ENCODE measurements around the gene SLC2A2. TPM values are rescaled to one million over a fixed set of nuclear protein-coding genes. Genes with fewer than 3 reads are reported as not detected.

Gene SLC2A2
- total RNA-seq, 1 experiment from 2014 or later: 0.07 TPM

DNA sequence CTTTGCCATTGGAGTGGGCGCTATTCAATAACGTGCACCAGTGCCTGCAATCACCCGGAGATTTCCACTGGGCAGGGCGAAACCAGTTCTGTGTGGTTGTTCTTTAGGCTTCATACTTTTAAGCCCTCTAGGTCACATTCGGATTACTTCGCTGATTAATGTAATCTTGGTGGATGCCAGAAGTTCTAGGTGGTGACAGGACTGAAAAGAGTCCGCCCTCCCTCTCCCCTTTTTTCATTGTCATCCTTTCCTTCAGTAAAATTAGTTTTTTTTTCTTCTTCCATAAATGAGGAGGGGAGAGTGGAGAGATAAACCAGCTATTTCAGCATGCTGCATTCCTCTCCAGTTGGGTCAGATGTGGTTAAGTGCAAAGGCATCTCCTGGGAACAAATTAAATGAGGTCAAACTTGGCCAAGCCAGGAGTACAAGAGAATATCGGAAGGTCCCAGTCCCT is 2.3 kb upstream of the SLC2A2 start:
- DNase-seq (ENCODE audit: low spot score): peak; percentile 90

DNA sequence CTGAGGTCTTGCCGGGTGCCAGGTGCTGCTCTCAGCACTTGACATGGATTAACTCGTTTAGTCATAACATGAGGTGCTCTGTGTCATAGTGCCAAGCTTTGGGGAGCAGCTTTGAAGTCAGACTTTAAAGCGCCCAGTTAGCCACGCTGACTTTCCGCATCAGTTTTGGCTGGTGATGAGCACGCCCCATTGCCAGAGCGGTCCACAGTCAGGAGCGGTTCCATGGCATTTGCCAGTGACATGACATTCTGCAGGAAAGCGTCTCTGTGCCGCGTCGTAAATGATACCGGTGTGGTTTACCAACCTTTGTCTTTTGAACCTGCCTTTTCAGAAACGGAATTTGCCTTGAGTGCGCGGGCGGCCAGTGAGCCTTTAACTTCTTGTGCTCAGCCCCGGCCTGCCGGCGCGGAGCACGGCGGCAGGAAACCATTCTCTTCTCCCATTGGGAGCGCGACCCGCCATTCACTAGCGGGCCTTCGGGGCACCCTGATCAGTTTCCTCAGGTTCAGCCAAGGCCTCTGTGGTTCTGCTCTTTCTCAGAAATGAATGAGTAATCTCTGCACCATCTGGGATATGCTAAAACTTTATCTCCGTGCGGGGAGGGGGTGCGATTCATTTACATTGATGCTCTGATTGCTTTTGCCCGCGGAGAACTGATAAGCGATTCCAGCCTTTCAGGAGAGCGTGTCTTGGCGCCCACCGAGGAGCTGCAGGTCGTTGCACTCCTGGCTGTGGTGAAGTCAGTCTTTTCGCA is 1.7 kb upstream of the SLC2A2 start:
- peak; percentile 84 for DNase-seq (ENCODE audit: low spot score)

DNA sequence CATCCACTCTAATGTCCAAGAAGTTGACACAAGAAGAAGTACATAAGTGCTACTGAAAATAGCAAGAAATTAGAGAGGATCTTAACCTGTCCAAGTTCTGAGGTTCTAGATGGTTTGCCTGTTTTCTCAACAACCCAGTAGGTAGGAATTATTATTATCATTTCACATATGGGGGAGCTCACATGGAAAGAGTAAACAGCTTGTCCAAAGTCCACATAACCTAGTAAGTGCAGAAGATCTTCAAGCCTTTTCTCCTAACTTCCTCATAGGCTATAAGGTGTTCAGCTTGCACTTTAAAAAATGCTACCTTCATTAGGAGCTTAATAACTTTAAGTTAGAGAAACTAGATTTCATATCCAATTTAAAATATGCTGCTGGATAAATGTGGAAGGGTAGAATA is 3.0 kb downstream of the SLC2A2 start:
- DNase-seq (ENCODE audit: low spot score): no peak

- DNase-seq (ENCODE audit: low spot score): no peak
Measured at GRCh38 chr3:171021377-171021776, 5.1 kb downstream of the SLC2A2 start.

DNA sequence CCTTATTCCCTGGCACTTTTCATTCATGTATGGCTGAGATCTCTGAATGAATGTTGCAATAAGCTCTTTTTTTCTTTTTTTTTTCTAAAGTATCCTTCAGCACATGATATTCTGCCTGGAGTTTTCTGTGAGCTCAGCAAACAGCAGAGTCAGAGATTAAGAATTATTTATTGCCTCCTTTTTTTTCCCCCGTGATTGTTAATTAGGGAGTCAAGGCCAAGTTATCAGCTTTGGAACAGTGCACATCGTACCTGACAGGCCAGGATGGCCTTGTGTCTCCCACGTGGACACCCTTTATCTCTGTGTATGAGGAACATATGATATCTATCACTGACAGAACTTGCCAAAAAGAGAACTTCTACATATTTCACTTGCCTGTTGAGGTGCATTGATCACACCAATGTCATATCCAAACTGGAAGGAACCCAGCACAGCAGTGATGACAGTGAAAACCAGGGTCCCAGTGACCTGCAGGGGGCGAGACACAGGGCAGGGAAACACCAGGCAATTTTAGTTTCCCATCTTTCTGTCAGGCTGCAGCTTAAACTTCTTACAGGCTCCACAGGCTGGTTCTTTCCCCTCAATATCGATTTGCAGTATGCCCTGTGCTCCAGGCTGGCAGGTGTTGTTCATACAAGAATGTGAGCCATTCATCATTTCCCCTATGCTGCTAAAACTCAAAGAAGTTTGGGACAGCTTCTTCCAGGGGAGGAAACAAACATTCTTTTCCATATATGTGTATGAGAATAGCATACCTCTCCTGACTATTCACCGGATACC is 8.2 kb downstream of the SLC2A2 start:
- DNase-seq (ENCODE audit: low spot score): no peak

DNA sequence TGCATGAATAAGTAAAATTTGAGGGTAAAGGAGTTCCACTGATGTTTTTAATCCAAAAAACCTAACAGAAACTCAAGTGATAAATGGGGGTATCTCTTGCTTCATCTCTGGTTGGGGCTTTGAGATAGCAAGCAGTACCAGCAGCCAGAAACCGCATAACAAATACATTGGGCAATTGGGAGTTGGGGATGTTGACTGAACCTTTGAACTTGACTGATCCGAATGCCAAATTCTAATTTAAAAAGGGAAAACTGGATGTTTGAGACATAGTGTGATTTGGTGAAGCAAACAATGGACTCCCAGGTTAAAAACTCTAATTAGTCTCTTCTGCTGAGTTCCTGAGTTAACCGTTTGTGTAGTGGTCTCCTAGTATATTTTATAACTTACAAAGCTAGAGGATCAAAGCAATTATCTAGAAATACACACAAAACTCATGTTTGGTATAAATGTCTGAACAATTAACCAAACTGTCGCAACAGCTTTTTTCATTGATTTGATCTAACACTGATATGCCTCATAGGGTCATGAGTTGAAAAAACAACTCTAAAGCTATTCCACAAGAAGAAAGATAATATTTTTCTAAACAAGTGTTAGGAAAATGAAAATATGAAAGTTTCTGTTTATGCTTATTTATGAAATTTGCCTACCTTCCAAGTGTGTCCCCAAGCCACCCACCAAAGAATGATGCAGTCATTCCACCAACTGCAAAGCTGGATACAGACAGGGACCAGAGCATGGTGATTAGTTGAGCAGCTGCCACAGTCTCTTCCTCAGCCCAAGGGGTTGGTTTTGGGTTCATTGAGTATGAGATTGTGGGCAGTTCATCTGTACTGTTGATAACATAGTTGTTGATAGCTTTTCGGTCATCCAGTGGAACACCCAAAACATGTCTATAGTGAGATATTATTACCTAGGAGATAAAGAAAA is 12.4 kb downstream of the SLC2A2 start:
- no peak for DNase-seq (ENCODE audit: low spot score)

DNA sequence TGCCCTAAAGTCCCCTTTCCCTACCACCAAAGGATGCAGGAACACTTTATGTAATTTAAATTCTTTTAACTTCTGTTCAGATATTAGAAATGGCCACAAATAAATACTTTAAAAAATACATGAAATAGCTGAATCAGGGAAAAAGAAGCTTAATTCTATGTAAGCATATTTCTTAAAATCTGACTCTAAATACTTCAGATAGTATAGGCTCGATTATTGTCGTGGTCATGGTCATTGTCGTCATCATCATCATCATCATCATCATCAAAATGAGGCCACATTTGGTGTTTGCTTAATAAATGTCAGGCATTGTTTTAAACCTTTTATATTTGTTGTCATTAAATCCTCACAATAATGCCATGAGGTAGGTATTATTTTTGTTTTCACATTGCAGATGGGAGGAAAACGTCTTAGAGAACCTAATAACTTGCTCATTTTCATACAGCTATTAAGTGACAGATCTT is 14.6 kb downstream of the SLC2A2 start:
- DNase-seq (ENCODE audit: low spot score): no peak

GRCh38 chr3:171011109-171011872 is 15.2 kb downstream of the SLC2A2 start:
- DNase-seq (ENCODE audit: low spot score): no peak

- no peak for DNase-seq (ENCODE audit: low spot score)
Measured at GRCh38 chr3:171007316-171007715, 19.2 kb downstream of the SLC2A2 start.

GRCh38 chr3:171005648-171006047 is 20.9 kb downstream of the SLC2A2 start:
- DNase-seq (ENCODE audit: low spot score): no peak

- no peak for DNase-seq (ENCODE audit: low spot score)
Measured at GRCh38 chr3:171001957-171002694, 24.4 kb downstream of the SLC2A2 start.

- no peak for DNase-seq (ENCODE audit: low spot score)
Measured at GRCh38 chr3:171001250-171001893, 25.1 kb downstream of the SLC2A2 start.

DNA sequence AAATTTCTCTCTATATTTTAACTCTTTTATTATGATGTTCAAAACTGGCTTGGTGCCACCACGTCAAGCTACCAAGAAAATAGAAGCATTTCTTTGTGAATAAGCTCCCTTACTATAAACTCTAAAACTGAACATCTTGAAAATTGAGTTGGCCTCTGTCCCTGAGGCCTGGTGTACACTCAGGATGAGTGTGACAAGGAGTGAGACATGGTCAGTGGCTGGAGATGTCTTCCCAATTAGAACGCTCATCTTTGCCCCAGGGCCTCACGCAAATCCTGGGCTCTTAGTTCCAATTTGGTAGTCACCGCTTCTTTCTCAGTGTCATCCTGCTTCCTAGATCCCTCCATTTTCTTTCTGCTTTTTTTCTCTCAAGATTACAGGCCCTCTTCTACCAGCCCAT is 26.2 kb downstream of the SLC2A2 start:
- DNase-seq (ENCODE audit: low spot score): peak; percentile 13

GRCh38 chr3:170999737-171000242 is 26.7 kb downstream of the SLC2A2 start:
- peak; percentile 71 for DNase-seq (ENCODE audit: low spot score)

DNA sequence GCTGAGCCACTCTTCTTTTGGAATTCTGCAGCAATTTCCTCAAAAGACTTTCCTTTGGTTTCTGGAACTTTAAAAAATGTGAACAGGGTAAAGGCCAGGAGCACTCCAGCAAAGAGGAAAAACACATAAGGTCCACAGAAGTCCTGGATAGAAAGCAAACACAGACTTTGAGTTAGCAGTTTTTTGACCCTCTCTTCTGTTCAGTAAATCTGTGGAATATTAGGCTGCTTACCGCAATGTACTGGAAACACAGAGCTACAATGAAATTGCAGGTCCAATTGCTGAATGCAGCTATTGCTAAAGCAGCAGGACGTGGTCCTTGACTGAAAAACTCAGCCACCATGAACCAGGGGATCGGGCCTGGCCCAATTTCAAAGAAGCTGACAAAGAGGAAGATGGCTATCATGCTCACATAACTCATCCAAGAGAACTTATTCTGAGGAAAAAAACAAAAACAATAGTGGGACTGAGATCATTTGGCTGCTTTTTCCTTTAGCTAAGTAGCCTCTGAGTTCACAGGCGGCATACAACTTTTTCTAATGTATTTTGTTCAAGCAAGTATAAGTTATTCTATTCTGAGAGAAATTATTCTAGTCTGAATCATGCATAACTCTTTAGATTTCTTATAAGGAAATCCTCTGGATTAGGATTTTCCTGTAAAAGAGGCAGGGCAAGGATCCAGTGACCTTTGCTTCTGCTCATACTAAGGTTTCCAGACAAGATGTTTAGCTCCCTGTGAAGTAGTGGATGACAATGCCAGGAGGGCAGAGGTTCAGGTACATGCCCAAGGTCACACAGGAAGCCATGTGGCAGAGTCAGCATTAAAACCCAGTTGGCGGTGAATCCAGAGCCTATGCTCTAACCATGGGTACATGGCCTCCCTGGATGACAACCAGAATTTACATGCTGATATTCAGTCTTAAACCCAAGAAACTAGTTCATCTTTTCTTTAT is 28.3 kb downstream of the SLC2A2 start:
- no peak for DNase-seq (ENCODE audit: low spot score)

DNA sequence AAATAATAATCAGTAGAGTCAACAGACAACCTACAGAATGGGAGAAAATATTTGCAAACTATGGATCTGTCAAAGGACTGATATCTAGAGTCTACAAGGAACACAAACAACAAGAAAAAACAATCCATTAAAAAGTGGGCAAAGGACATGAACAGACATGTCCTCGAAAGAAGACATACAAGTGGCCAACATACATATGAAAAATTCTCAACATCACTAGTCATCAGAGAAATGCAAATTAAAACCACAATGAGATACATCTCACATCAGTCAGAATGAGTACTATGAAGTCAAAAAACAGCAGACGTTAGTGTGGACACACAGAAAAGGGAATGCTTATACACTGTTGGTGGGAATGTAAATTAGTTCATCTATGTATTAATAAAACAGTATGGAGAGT is 33.7 kb downstream of the SLC2A2 start:
- DNase-seq (ENCODE audit: low spot score): no peak

DNA sequence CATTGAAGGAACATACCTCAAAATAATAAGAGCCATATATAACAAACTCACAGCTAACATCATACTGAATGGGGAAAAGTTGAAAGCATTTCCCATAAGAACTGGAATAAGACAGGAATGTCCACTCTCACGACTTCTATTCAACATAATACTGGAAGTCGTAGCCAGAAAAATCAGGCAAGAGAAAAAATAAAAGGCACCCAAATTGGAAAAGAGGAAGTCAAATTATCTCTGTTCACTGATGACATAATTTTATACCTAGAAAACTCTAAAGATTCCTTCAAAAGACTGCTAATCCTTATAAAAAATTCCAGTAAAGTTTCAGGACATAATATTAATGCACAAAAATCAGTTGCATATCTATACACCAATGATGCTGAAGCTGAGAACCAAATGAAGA is 34.9 kb downstream of the SLC2A2 start:
- DNase-seq (ENCODE audit: low spot score): no peak

DNA sequence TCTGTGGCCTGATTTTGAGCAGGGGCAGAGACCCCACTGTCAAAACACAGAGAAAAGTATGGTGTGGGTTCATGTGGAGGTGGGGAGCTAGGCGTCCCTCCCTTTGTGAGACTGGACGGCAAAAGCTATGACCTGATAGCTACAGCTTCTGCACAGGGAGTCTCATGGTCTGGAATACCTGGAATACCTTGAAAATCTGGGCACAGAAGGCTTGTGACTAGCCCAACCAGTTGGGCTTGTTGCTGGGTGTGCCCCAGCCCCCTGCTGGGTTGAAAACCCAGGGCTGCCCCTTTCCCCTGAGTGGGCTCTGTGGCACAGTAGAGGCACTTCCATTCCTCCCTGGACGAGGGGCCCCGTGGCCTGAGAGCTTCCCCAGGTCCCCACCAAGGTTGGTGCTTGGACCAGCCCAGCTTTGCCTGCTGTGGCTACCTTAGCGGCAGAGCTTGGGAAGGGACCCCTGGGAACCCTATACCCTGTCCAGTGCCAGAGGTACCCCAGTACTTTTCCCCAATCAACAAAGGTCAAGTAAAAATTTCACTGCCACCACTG is 37.3 kb downstream of the SLC2A2 start:
- DNase-seq (ENCODE audit: low spot score): no peak

Measured in A172 (cell line).